ENCODE data around the gene POMGNT2. TPM values are rescaled to one million over a fixed set of nuclear protein-coding genes. Genes with fewer than 3 reads are reported as not detected.

POMGNT2 gene
- total and polyA plus RNA-seq, 2 of the 8 experiments (the other 6 are each of a cell fraction or from before 2014, with no cell fraction given) = 13.6 to 35.7 TPM

- Histone ChIP-seq H3K79me1 (ENCODE audit: low read depth, low read length) (no peaks in the 10 kb centered on the region), H4K91ac (replicated peaks; ENCODE audit: insufficient read length, low read length) (no peak overlapping the region), H2BK120ac (replicated peaks; ENCODE audit: low read depth, low read length) (no peak overlapping the region), H3K18ac (ENCODE audit: extremely low read depth, low read length) (no peak overlapping the region), H3K79me2 (ENCODE audit: control insufficient read depth in 1 of 2, insufficient read depth in 2 of 2, low read length in 2 of 2) (no peaks in the 10 kb centered on the region), H3K27ac (ENCODE audit: low read depth, low read length) (no peak overlapping the region), H3K14ac (ENCODE audit: insufficient read length) (no peak overlapping the region), H3K56ac (replicated peaks; ENCODE audit: insufficient read length, low read depth, low read length) (no peak overlapping the region), H3K4ac (replicated peaks; ENCODE audit: insufficient read length, low read depth, low read length) (no peak overlapping the region), H3K4me2 (ENCODE audit: insufficient read depth in 1 of 2, low read depth in 2 of 2, low read length in 2 of 2) (no peak overlapping the region), H3K9me3 (ENCODE audit: insufficient read depth in 2 of 2, low read depth in 1 of 2, low read length in 1 of 2) (no peaks in the 10 kb centered on the region), H3K4me1 (replicated peaks in 1 of 4; ENCODE audit: control insufficient read depth in 3 of 4, insufficient read depth in 4 of 4, low read length in 3 of 4) (no peaks in the 10 kb centered on the region), H4K8ac (ENCODE audit: extremely low read depth, insufficient read depth, low read length) (no peak overlapping the region), H3K23ac (ENCODE audit: insufficient read length) (no peak overlapping the region), H3K4me3 (ENCODE audit: extremely low read depth in 1 of 4, insufficient read depth in 2 of 4, low read depth in 3 of 4, low read length in 4 of 4) (no peak overlapping the region), H2AK5ac (ENCODE audit: low read depth, low read length) (no peak overlapping the region), H2BK5ac (ENCODE audit: low read depth, low read length) (no peak overlapping the region), H2BK12ac (ENCODE audit: low read depth, low read length) (no peak overlapping the region), H3K27me3 (replicated peaks in 1 of 4; ENCODE audit: control insufficient read depth in 3 of 4, extremely low read depth in 1 of 4, insufficient read depth in 3 of 4, low read length in 3 of 4) (no peaks in the 10 kb centered on the region), H3K9ac (replicated peaks in 1 of 4; ENCODE audit: extremely low read depth in 1 of 4, low read depth in 3 of 4, low read length in 3 of 4) (no peak overlapping the region), H4K20me1 (replicated peaks in 1 of 2; ENCODE audit: control insufficient read depth in 1 of 2, insufficient read depth in 2 of 2, low read length in 2 of 2) (no peaks in the 10 kb centered on the region), H2BK20ac (ENCODE audit: low read length) (no peak overlapping the region), H2BK15ac (ENCODE audit: low read length) (no peak overlapping the region), H3K23me2 (ENCODE audit: low read depth, low read length) (no peaks in the 10 kb centered on the region), H4K5ac (ENCODE audit: insufficient read length, low read depth, low read length) (no peak overlapping the region), H3K36me3 (ENCODE audit: control insufficient read depth in 2 of 4, insufficient read depth in 4 of 4, low read length in 3 of 4) (no peaks in the 10 kb centered on the region), H2AFZ (ENCODE audit: low read length) (no peak overlapping the region)
- TF ChIP-seq JUND (IDR thresholded peaks at IDR 0.05; ENCODE audit: low read length) = no peak
- no peak for TF ChIP-seq TBP (IDR thresholded peaks at IDR 0.05; ENCODE audit: low read depth, low read length)
- TF ChIP-seq CHD1 (IDR thresholded peaks at IDR 0.05; ENCODE audit: low read depth, low read length) = no peak
- TF ChIP-seq RXRA (IDR thresholded peaks at IDR 0.05; ENCODE audit: insufficient read depth, low read depth, low read length) = no peak
- no peak for TF ChIP-seq BRCA1 (IDR thresholded peaks at IDR 0.05; ENCODE audit: low read depth, low read length)
- no peak for TF ChIP-seq ZNF274 (IDR thresholded peaks at IDR 0.05; ENCODE audit: borderline replicate concordance, extremely low read depth, low read length)
- TF ChIP-seq E2F6 (IDR thresholded peaks at IDR 0.05) = no peak
- no peak for TF ChIP-seq POLR2A (IDR thresholded peaks at IDR 0.05; ENCODE audit: control extremely low read depth in 1 of 2, low read depth in 2 of 2, low read length in 2 of 2)
- no peak for TF ChIP-seq ATF3 (IDR thresholded peaks at IDR 0.05; ENCODE audit: insufficient read depth, low read depth, low read length)
- no peak for FAIRE-seq
- ChIA-PET POLR2A (ENCODE audit: partially characterized antibody) (no interaction called here), CTCF (ENCODE audit: partially characterized antibody) (interaction anchor here (0.8 kb wide), 1 partner anchor 12 kb away, joined by 4 read pairs; no protein-coding TSS in a partner anchor)
- no peak for DNase-seq (ENCODE audit: low read depth in 1 of 2, low spot score in 2 of 2)
- WGBS, 2 experiments (ENCODE audit: extremely low coverage in 1 of 2, insufficient coverage in 1 of 2, insufficient read length in 1 of 2, insufficient replicate concordance in 2 of 2, low coverage in 1 of 2, low lambda C conversion rate in 2 of 2, missing lambda C conversion rate in 1 of 2) = 99% methylated on average over 3 of the region's 3 CpGs; no CpG with 5 or more reads in 1 of the 2 experiments
These were observed 20.7 kb upstream of the POMGNT2 start for GRCh38 chr3:43126536-43126935.
